DND-41 (cell line): ENCODE data around the gene RGCC.

Experiments
- EZH2 ChIP-seq: IDR thresholded peaks from 3 replicates; pipeline ENCODE4 v1.6.1; 2012; ENCODE audit warnings: borderline replicate concordance, low read depth, mild to moderate bottlenecking, moderate library complexity, low read length, inconsistent platforms; ENCODE audit not compliant: severe bottlenecking
- TF ChIP-seq, protein P1 (sequence below): IDR thresholded peaks from 2 replicates; pipeline ENCODE4 v1.5.1; 2012; ENCODE audit warnings: borderline replicate concordance, low read length, moderate library complexity, mild to moderate bottlenecking; ENCODE audit not compliant: poor library complexity, severe bottlenecking; ENCODE audit errors: extremely low read depth

DNA sequence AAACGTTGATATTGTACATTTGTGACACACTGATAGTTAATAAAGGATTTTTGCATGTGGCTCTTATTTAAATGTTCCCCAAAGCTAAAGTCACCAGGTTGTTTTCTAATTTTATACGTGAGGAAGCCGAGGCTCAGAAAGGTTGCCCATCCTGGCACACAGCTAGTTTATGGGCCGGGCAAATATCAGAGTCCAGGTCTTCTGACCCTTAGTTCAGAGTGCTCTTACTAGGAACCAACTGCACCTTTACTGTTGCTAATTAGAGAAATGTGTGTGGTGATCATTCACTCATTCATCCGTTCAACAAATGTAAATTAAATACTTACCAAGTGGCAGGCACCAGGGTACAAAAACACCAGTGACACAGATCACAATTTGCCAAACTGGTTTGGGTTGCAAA lies 46.3 kb upstream of the RGCC start:
- TF ChIP-seq, protein P1, sequence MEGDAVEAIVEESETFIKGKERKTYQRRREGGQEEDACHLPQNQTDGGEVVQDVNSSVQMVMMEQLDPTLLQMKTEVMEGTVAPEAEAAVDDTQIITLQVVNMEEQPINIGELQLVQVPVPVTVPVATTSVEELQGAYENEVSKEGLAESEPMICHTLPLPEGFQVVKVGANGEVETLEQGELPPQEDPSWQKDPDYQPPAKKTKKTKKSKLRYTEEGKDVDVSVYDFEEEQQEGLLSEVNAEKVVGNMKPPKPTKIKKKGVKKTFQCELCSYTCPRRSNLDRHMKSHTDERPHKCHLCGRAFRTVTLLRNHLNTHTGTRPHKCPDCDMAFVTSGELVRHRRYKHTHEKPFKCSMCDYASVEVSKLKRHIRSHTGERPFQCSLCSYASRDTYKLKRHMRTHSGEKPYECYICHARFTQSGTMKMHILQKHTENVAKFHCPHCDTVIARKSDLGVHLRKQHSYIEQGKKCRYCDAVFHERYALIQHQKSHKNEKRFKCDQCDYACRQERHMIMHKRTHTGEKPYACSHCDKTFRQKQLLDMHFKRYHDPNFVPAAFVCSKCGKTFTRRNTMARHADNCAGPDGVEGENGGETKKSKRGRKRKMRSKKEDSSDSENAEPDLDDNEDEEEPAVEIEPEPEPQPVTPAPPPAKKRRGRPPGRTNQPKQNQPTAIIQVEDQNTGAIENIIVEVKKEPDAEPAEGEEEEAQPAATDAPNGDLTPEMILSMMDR = no peak
- TF ChIP-seq EZH2 = no peak
